Measurements from ENCODE around the gene AFF1. TPM values are rescaled to one million over a fixed set of nuclear protein-coding genes. Genes with fewer than 3 reads are reported as not detected.
A peak's percentile ranks its signal among the peaks of the same experiment; 100 is the strongest.

AFF1 gene
- total RNA-seq, 1 donor from 2014 or later: 58.2 TPM

DNA sequence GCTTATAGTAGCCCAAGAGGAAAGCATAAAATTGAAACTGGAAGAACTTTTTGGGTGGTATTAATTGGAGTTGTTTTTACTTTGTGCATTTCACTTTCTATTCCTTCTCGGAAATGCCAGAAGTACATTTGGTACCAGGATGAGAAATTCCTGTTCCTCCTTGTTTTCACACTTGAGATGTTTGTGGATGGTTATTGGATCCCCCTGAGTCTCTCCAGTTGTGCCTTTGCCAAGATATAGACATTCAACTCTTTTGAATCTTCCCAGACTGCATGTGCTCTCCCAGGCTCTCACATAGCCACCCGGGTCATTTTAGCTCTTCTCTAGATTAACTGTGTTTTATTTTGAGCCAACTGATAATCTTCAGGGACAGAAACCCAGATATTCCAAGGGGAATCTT, 120.5 kb downstream of the AFF1 start:
- Histone ChIP-seq H4K20me1 (ENCODE audit: insufficient read depth, low read length) (peaks cover 60% of the 10 kb centered on the region), H3K79me2 (ENCODE audit: insufficient read depth, low read length) (peaks cover 5% of the 10 kb centered on the region), H3K9ac (ENCODE audit: low read length) (no peak overlapping the region), H3K4me1 (ENCODE audit: insufficient read depth, low read length) (peaks cover 7% of the 10 kb centered on the region), H3K36me3 (ENCODE audit: insufficient read depth, low read length) (no peaks in the 10 kb centered on the region), H3K4me3 (ENCODE audit: insufficient read depth, low read depth, low read length) (no peak overlapping the region), H3K9me3 (ENCODE audit: insufficient read depth, low read depth, low read length) (no peaks in the 10 kb centered on the region), H3K27ac (ENCODE audit: low read depth, low read length) (no peak overlapping the region), H3K27me3 (ENCODE audit: insufficient read depth, low read length) (peaks cover 3% of the 10 kb centered on the region), H2AFZ (ENCODE audit: low read depth, low read length) (no peak overlapping the region), H3K4me2 (ENCODE audit: low read length) (no peak overlapping the region)
- H3K4me3 Mint-ChIP-seq (ENCODE audit: unreplicated experiment): no peak overlapping the region
- FAIRE-seq: no peak
- H3K4me1 Mint-ChIP-seq (ENCODE audit: low read depth, unreplicated experiment): peaks cover 38% of the 10 kb centered on the region
- no peak for DNase-seq (ENCODE audit: low read depth)
- H3K36me3 Mint-ChIP-seq (ENCODE audit: low read depth, unreplicated experiment): peaks cover 11% of the 10 kb centered on the region
- TF ChIP-seq EZH2 (IDR thresholded peaks at IDR 0.05; ENCODE audit: insufficient read depth, low read length): no peak
- TF ChIP-seq, protein P1, sequence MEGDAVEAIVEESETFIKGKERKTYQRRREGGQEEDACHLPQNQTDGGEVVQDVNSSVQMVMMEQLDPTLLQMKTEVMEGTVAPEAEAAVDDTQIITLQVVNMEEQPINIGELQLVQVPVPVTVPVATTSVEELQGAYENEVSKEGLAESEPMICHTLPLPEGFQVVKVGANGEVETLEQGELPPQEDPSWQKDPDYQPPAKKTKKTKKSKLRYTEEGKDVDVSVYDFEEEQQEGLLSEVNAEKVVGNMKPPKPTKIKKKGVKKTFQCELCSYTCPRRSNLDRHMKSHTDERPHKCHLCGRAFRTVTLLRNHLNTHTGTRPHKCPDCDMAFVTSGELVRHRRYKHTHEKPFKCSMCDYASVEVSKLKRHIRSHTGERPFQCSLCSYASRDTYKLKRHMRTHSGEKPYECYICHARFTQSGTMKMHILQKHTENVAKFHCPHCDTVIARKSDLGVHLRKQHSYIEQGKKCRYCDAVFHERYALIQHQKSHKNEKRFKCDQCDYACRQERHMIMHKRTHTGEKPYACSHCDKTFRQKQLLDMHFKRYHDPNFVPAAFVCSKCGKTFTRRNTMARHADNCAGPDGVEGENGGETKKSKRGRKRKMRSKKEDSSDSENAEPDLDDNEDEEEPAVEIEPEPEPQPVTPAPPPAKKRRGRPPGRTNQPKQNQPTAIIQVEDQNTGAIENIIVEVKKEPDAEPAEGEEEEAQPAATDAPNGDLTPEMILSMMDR (IDR thresholded peaks at IDR 0.05; ENCODE audit: insufficient read depth, low read depth, low read length): no peak
- H3K27ac Mint-ChIP-seq (ENCODE audit: unreplicated experiment): no peak overlapping the region
- H3K27me3 Mint-ChIP-seq (ENCODE audit: low read depth, unreplicated experiment): no peaks in the 10 kb centered on the region
- H3K9me3 Mint-ChIP-seq (ENCODE audit: unreplicated experiment): no peaks in the 10 kb centered on the region

DNA sequence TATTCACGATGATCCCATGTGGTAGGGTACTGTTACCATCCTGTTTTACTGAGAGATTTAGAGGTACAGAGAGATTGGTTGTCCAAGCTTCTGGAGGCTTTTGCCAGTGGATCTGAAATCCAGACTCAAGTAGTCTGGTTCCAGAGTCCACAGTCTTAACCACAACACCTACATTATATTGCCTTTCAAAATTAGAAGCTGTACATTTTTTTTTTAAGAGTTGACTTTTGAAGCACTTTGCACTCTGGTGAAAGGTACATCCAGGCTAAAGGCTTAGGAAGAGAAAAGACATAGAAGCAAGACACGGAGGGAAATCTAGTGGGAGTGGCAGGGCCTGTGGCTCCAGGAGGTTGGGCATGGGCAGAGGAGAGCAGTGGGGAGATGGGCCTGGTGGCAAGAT, 122.1 kb downstream of the AFF1 start:
- H3K4me1 ChIP-seq (ENCODE audit: insufficient read depth, low read length): peaks cover 19% of the 10 kb centered on the region
- H3K79me2 ChIP-seq (ENCODE audit: insufficient read depth, low read length): peaks cover 5% of the 10 kb centered on the region
- Mint-ChIP-seq H3K4me3 (ENCODE audit: unreplicated experiment) (no peak overlapping the region), H3K27me3 (ENCODE audit: low read depth, unreplicated experiment) (no peaks in the 10 kb centered on the region), H3K4me1 (ENCODE audit: low read depth, unreplicated experiment) (peaks cover 41% of the 10 kb centered on the region), H3K36me3 (ENCODE audit: low read depth, unreplicated experiment) (peaks cover 6% of the 10 kb centered on the region), H3K9me3 (ENCODE audit: unreplicated experiment) (no peaks in the 10 kb centered on the region), H3K27ac (ENCODE audit: unreplicated experiment) (no peak overlapping the region)
- no peak for DNase-seq (ENCODE audit: low read depth)
- H4K20me1 ChIP-seq (ENCODE audit: insufficient read depth, low read length): peaks cover 72% of the 10 kb centered on the region
- no peak for TF ChIP-seq EZH2 (IDR thresholded peaks at IDR 0.05; ENCODE audit: insufficient read depth, low read length)
- TF ChIP-seq, protein P1 (IDR thresholded peaks at IDR 0.05; ENCODE audit: insufficient read depth, low read depth, low read length): no peak
- H3K36me3 ChIP-seq (ENCODE audit: insufficient read depth, low read length): no peaks in the 10 kb centered on the region
- no peak overlapping the region for H3K9ac ChIP-seq (ENCODE audit: low read length)
- no peak overlapping the region for H2AFZ ChIP-seq (ENCODE audit: low read depth, low read length)
- FAIRE-seq: no peak
- no peak overlapping the region for H3K27ac ChIP-seq (ENCODE audit: low read depth, low read length)
- peaks cover 3% of the 10 kb centered on the region for H3K27me3 ChIP-seq (ENCODE audit: insufficient read depth, low read length)
- no peak overlapping the region for H3K4me3 ChIP-seq (ENCODE audit: insufficient read depth, low read depth, low read length)
- H3K9me3 ChIP-seq (ENCODE audit: insufficient read depth, low read depth, low read length): no peaks in the 10 kb centered on the region
- no peak overlapping the region for H3K4me2 ChIP-seq (ENCODE audit: low read length)

DNA sequence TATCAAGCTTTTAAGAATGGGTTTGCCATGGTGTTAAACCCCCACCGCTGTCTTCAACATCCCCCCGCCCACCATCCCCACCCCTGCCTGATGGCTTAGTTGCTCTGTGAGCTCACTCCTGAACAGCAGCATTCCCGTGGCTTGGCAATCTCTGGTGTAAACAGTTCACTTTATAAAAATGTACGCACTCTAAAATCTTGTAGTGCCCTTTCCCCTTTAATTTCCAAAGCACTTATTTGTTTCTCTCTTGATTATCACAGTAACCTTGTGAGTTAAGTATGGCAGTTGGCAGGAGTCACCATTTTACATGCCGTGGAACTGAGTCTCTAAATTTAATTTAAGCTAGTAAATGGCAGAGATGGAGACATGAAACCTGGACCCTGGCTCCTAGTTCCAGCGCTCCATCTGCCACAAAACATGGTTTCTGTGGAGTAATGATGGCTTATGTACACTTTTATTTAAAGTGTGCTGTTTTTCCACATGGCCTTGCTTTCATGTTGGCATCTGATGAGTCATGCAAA, 123.1 kb downstream of the AFF1 start:
- H3K4me3 Mint-ChIP-seq (ENCODE audit: unreplicated experiment): no peak overlapping the region
- no peaks in the 10 kb centered on the region for H3K9me3 Mint-ChIP-seq (ENCODE audit: unreplicated experiment)
- Histone ChIP-seq H3K79me2 (ENCODE audit: insufficient read depth, low read length) (no peaks in the 10 kb centered on the region), H3K27ac (ENCODE audit: low read depth, low read length) (no peak overlapping the region), H3K4me2 (ENCODE audit: low read length) (no peak overlapping the region), H3K4me3 (ENCODE audit: insufficient read depth, low read depth, low read length) (no peak overlapping the region), H2AFZ (ENCODE audit: low read depth, low read length) (no peak overlapping the region), H3K27me3 (ENCODE audit: insufficient read depth, low read length) (peaks cover 3% of the 10 kb centered on the region), H4K20me1 (ENCODE audit: insufficient read depth, low read length) (peaks cover 72% of the 10 kb centered on the region), H3K9me3 (ENCODE audit: insufficient read depth, low read depth, low read length) (no peaks in the 10 kb centered on the region), H3K4me1 (ENCODE audit: insufficient read depth, low read length) (peaks cover 19% of the 10 kb centered on the region), H3K9ac (ENCODE audit: low read length) (no peak overlapping the region), H3K36me3 (ENCODE audit: insufficient read depth, low read length) (no peaks in the 10 kb centered on the region)
- DNase-seq (ENCODE audit: low read depth) (peak; percentile 62), FAIRE-seq (no peak)
- H3K27ac Mint-ChIP-seq (ENCODE audit: unreplicated experiment): peak overlapping the region; percentile 8
- peaks cover 5% of the 10 kb centered on the region for H3K36me3 Mint-ChIP-seq (ENCODE audit: low read depth, unreplicated experiment)
- no peaks in the 10 kb centered on the region for H3K27me3 Mint-ChIP-seq (ENCODE audit: low read depth, unreplicated experiment)
- peaks cover 41% of the 10 kb centered on the region for H3K4me1 Mint-ChIP-seq (ENCODE audit: low read depth, unreplicated experiment)
- TF ChIP-seq, protein P1 (IDR thresholded peaks at IDR 0.05; ENCODE audit: insufficient read depth, low read depth, low read length): no peak
- no peak for TF ChIP-seq EZH2 (IDR thresholded peaks at IDR 0.05; ENCODE audit: insufficient read depth, low read length)
